ENCODE measurements around the gene ADGRE3.

GRCh38 chr19:14599548-14600147 is 75.0 kb downstream of the ADGRE3 start:
- TF ChIP-seq CTCF (IDR thresholded peaks at IDR 0.05; ENCODE audit: low read depth, low read length, poor library complexity, severe bottlenecking) (no peak), EZH2phosphoT487 (IDR thresholded peaks at IDR 0.05; ENCODE audit: borderline replicate concordance, low read length) (no peak)
